Mesenchymal stem cell (in vitro differentiated cells and primary cell): ENCODE results near the gene ANKRD40CL.
"Not testable (repeated sequence)": the region's sequence is repeated elsewhere in the genome, so short reads cannot be mapped to it uniquely, and the experiment has no call there.

Experiments
- DNase-seq: peaks from one replicate; pipeline ENCODE4 v3.0.0-alpha.2; 2013
- H2AFZ ChIP-seq: one replicate; pipeline ENCODE4 v1.6.1; 2013; ENCODE audit warnings: low read depth, mild to moderate bottlenecking, control low read depth, inconsistent platforms, low read length, moderate library complexity
- H2AK5ac ChIP-seq: 2 replicates; pipeline ENCODE4 v1.6.1; 2013; ENCODE audit warnings: low read length, moderate library complexity, mild to moderate bottlenecking, inconsistent platforms; ENCODE audit not compliant: severe bottlenecking
- H2BK120ac ChIP-seq: one replicate; pipeline ENCODE4 v1.6.1; 2013; ENCODE audit warnings: low read depth, mild to moderate bottlenecking, inconsistent platforms, low read length, moderate library complexity
- H2BK12ac ChIP-seq, 2 experiments: one replicate each; pipeline ENCODE4 v1.6.1; 2013; ENCODE audit warnings: inconsistent platforms in 2 of 2, low read length in 2 of 2, mild to moderate bottlenecking in 2 of 2, moderate library complexity in 2 of 2, control low read depth in 1 of 2
- H2BK15ac ChIP-seq: one replicate; pipeline ENCODE4 v1.6.1; 2013; ENCODE audit warnings: mild to moderate bottlenecking, low read depth, inconsistent platforms; ENCODE audit not compliant: poor library complexity, severe bottlenecking
- H2BK5ac ChIP-seq: 2 replicates; pipeline ENCODE4 v1.6.1; 2013; ENCODE audit warnings: low read depth, mild to moderate bottlenecking, low read length, control low read depth, inconsistent platforms; ENCODE audit not compliant: poor library complexity, severe bottlenecking
- H3K14ac ChIP-seq, 2 experiments: one replicate each; pipeline ENCODE4 v1.6.1; 2013; ENCODE audit warnings: inconsistent platforms in 2 of 2, low read length in 2 of 2, control low read depth in 1 of 2, mild to moderate bottlenecking in 1 of 2, moderate library complexity in 1 of 2
- H3K18ac ChIP-seq, 2 experiments: one replicate each; pipeline ENCODE4 v1.6.1; 2013; ENCODE audit warnings: inconsistent platforms in 2 of 2, low read length in 2 of 2, control low read depth in 1 of 2, low read depth in 1 of 2, mild to moderate bottlenecking in 1 of 2
- H3K23ac ChIP-seq, 2 experiments: one replicate each; pipeline ENCODE4 v1.6.1; 2013; ENCODE audit warnings: inconsistent platforms in 2 of 2, low read length in 2 of 2, mild to moderate bottlenecking in 2 of 2, moderate library complexity in 2 of 2, control low read depth in 1 of 2
- H3K27ac ChIP-seq: 2 replicates; pipeline ENCODE4 v1.5.1; 2013; ENCODE audit warnings: mild to moderate bottlenecking, moderate library complexity, low read length, control low read depth, inconsistent platforms; ENCODE audit not compliant: poor library complexity, severe bottlenecking
- H3K27me3 ChIP-seq, 2 experiments: 2 replicates each; pipeline versions ENCODE4 v1.6.1 to v1.7.0; 2013; ENCODE audit warnings: low read length in 2 of 2, mild to moderate bottlenecking in 2 of 2, moderate library complexity in 2 of 2, control low read depth in 1 of 2, inconsistent platforms in 1 of 2; ENCODE audit not compliant: control insufficient read depth in 1 of 2, insufficient read depth in 1 of 2
- H3K36me3 ChIP-seq, 2 experiments: 2 replicates each; pipeline versions ENCODE4 v1.6.1 to v1.7.0; 2013; ENCODE audit warnings: low read length in 2 of 2, control low read depth in 1 of 2, inconsistent platforms in 1 of 2, low read depth in 1 of 2, mild to moderate bottlenecking in 1 of 2; ENCODE audit not compliant: insufficient read depth in 2 of 2, control insufficient read depth in 1 of 2
- H3K4ac ChIP-seq, 2 experiments: one replicate each; pipeline ENCODE4 v1.6.1; 2013; ENCODE audit warnings: inconsistent platforms in 2 of 2, low read length in 2 of 2, mild to moderate bottlenecking in 2 of 2, moderate library complexity in 2 of 2, control low read depth in 1 of 2, low read depth in 1 of 2
- H3K4me1 ChIP-seq: 2 replicates; pipeline ENCODE4 v1.6.1; 2013; ENCODE audit warnings: low read depth, low read length, control low read depth; ENCODE audit not compliant: control insufficient read depth, insufficient read depth
- H3K4me2 ChIP-seq: 2 replicates; pipeline ENCODE4 v1.6.1; 2013; ENCODE audit warnings: low read length, mild to moderate bottlenecking, inconsistent platforms; ENCODE audit not compliant: poor library complexity, severe bottlenecking
- H3K4me3 ChIP-seq, 2 experiments: 2 replicates each; pipeline versions ENCODE4 v1.5.1 to v1.7.0; 2013; ENCODE audit warnings: low read length in 2 of 2, mild to moderate bottlenecking in 2 of 2, control low read depth in 1 of 2, low read depth in 1 of 2; ENCODE audit not compliant: insufficient read depth in 1 of 2
- H3K79me1 ChIP-seq: replicated peaks from 2 replicates; pipeline ENCODE4 v1.6.1; 2013; ENCODE audit warnings: mild to moderate bottlenecking, control low read depth, low read length, inconsistent platforms; ENCODE audit not compliant: poor library complexity, severe bottlenecking
- H3K9ac ChIP-seq: 2 replicates; pipeline ENCODE4 v1.7.0; 2013; ENCODE audit warnings: mild to moderate bottlenecking, low read length, moderate library complexity
- H3K9me3 ChIP-seq: 2 replicates; pipeline ENCODE4 v1.7.0; 2013; ENCODE audit warnings: mild to moderate bottlenecking, low read length; ENCODE audit not compliant: control insufficient read depth
- H4K8ac ChIP-seq: one replicate; pipeline ENCODE4 v1.6.1; 2013; ENCODE audit warnings: inconsistent platforms, mild to moderate bottlenecking, low read length, moderate library complexity
- H4K91ac ChIP-seq: one replicate; pipeline ENCODE4 v1.6.1; 2013; ENCODE audit warnings: mild to moderate bottlenecking, low read length, inconsistent platforms
- WGBS: methylation state at CpG from one replicate; pipeline ENCODE4 v1.1.7; 2013; ENCODE audit warnings: mixed read lengths; 5-methylcytosine and 5-hydroxymethylcytosine counted together

ANKRD40CL gene

DNA sequence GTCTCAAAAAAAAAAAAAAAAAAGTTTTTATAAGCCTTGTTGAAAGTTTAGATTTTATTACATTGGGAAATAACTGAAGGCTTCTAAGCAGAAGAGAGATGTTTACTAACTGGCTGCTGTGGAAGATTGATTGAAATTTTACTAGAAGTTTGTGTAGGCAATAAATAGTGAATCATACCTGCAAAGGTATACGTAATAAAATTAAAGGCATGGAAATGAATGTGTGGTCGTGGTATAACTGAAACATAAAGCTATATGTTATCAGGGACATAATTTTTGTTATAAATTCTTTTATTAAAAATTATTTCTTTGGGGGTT, 39.2 kb downstream of the ANKRD40CL start:
- 92% methylated on average over 1 of the region's 2 CpGs for WGBS
- Histone ChIP-seq H3K9me3 (no peaks in the 10 kb centered on the region), H3K18ac (no peak overlapping the region), H3K4me1 (peaks cover 10% of the 10 kb centered on the region), H3K4me3 (no peak overlapping the region), H2AFZ (no peak overlapping the region), H3K27ac (no peak overlapping the region), H2BK5ac (no peak overlapping the region), H4K91ac (no peak overlapping the region), H2BK15ac (no peak overlapping the region), H3K4me2 (no peak overlapping the region), H3K79me1 (no peaks in the 10 kb centered on the region), H3K14ac (no peak overlapping the region), H3K27me3 (no peaks in the 10 kb centered on the region), H3K23ac (no peak overlapping the region), H2BK12ac (no peak overlapping the region), H2BK120ac (no peak overlapping the region), H3K9ac (no peak overlapping the region), H3K4ac (no peak overlapping the region), H3K36me3 (peaks cover 0 to 6% of the 10 kb centered on the region in 2 experiments), H2AK5ac (no peak overlapping the region), H4K8ac (no peak overlapping the region)
- no peak for DNase-seq

DNA sequence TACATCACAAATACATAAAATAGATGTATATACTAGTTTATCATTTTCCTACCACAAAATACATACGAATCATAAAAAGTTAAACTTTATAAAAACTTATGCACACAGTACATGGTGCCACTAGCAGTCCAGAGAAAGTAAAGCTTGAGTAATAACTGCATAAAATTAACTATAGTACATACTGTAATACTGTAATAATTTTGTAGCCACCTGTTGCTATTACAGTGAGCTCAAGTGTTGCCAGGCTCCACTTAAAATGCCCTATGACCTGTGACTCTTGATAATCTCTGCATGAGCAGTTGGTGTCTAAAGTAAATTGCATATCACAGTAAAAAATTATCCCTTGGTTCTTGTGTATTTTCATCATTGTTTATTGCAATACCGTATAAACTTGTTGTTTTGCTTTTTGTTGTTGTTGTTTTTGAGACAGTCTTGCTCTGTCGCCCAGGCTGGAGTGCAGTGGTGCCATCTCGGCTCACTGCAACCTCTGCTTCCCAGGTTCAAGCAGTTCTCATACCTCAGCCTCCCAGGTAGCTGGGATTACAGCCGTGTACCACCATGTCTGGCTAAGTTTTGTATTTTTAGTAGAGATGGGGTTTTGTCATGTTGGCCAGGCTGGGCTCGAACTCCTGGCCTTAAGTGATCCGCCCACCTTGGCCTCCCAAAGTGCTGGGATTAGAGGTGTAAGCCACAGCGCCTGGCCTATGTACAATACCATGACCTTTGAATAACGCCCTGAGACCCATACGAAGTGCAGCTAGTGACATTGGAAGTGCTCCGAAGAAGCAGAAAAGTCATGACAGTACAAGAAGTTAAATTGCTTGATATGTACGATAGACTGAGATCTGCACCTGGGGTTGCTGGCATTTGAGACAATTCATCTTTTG, 41.3 kb downstream of the ANKRD40CL start:
- no peaks in the 10 kb centered on the region for H3K79me1 ChIP-seq
- H3K9me3 ChIP-seq: no peaks in the 10 kb centered on the region
- no peaks in the 10 kb centered on the region for H3K27me3 ChIP-seq
- H3K14ac ChIP-seq: no peak overlapping the region
- no peak overlapping the region for H2BK5ac ChIP-seq
- no peak overlapping the region for H3K27ac ChIP-seq
- H2BK15ac ChIP-seq: no peak overlapping the region
- H2AK5ac ChIP-seq: no peak overlapping the region
- no peak overlapping the region for H2AFZ ChIP-seq
- H2BK120ac ChIP-seq: no peak overlapping the region
- DNase-seq: no peak
- no peak overlapping the region for H3K4me2 ChIP-seq
- no peak overlapping the region for H3K18ac ChIP-seq
- no peak overlapping the region for H3K4ac ChIP-seq
- H4K8ac ChIP-seq: no peak overlapping the region
- H3K36me3 ChIP-seq: peaks cover 0 to 6% of the 10 kb centered on the region in 2 experiments
- H3K9ac ChIP-seq: no peak overlapping the region
- no peak overlapping the region for H4K91ac ChIP-seq
- no peak overlapping the region for H2BK12ac ChIP-seq
- H3K23ac ChIP-seq: no peak overlapping the region
- peaks cover 10% of the 10 kb centered on the region for H3K4me1 ChIP-seq
- WGBS: 97% methylated on average over 9 of the region's 12 CpGs
- H3K4me3 ChIP-seq: no peak overlapping the region

DNA sequence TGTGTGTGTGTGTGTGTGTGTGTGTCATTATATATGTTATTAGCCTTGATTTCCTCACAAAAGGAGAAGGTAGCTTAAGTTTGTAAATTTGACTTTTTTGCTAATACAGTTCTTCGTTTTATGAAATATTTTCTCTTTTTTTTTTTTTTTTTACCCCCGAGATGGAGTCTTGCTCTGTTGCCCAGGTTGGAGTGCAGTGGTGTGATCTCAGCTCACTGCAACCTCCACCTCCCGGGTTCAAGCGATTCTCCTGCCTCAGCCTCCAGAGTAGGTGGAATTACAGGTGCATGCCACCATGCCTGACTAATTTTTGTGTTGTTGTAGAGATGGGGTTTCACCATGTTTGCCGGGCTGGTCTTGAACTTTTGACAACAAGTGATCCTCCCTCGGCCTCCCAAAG, 42.7 kb downstream of the ANKRD40CL start:
- not testable (repeated sequence) for H3K4me2 ChIP-seq, H2BK120ac ChIP-seq, H4K8ac ChIP-seq, DNase-seq, H3K79me1 ChIP-seq, H3K9me3 ChIP-seq, H3K23ac ChIP-seq, H3K4ac ChIP-seq, H2BK5ac ChIP-seq, H3K36me3 ChIP-seq, H3K27ac ChIP-seq, H3K9ac ChIP-seq, H4K91ac ChIP-seq, H3K18ac ChIP-seq, H2AK5ac ChIP-seq, H3K4me1 ChIP-seq, H3K14ac ChIP-seq, H2AFZ ChIP-seq, H3K4me3 ChIP-seq, H2BK15ac ChIP-seq, H3K27me3 ChIP-seq, H2BK12ac ChIP-seq
- 93% methylated on average over 2 of the region's 6 CpGs for WGBS

DNA sequence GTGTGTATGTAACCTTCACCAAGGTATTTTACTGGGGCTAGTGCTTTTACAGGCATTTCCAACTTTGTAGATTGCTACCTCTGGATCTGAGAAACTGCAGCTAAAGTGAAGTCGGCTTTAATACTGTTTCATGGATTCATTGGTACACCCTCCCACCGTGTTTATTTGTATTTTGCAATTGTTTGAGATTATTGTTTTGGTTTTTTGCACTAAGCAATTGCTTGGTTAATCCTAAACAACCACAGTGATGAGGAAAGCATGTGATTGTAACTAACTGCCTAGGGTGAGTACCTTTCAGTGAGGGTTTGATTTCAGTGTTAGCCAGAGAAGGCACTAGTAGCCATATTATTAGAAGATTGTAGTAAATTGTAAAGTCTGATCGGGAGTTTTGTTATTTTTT, 44.6 kb downstream of the ANKRD40CL start:
- H3K4me2 ChIP-seq: peak overlapping the region; percentile 13
- no peak overlapping the region for H2BK15ac ChIP-seq

More for the DNA sequence above, 44.6 kb downstream of the ANKRD40CL start:
- Histone ChIP-seq H3K18ac (no peak overlapping the region), H3K23ac (no peak overlapping the region), H4K8ac (no peak overlapping the region), H2BK120ac (no peak overlapping the region), H3K4me1 (peaks cover 5% of the 10 kb centered on the region), H3K36me3 (peaks cover 0 to 3% of the 10 kb centered on the region in 2 experiments), H2BK12ac (no peak overlapping the region), H2AK5ac (no peak overlapping the region), H4K91ac (no peak overlapping the region), H3K4ac (no peak overlapping the region), H3K79me1 (peaks cover 2% of the 10 kb centered on the region), H3K4me3 (peak overlapping the region in 1 of 2 experiments; percentile 38), H3K27me3 (no peaks in the 10 kb centered on the region), H3K9me3 (no peaks in the 10 kb centered on the region), H3K27ac (no peak overlapping the region), H3K14ac (no peak overlapping the region), H3K9ac (peak overlapping the region; percentile 64), H2AFZ (no peak overlapping the region), H2BK5ac (no peak overlapping the region)
- 95% methylated on average over 2 of the region's 3 CpGs for WGBS
- peak; percentile 21 for DNase-seq
